ENCODE data around the gene VSTM2L.

The VSTM2L gene

DNA sequence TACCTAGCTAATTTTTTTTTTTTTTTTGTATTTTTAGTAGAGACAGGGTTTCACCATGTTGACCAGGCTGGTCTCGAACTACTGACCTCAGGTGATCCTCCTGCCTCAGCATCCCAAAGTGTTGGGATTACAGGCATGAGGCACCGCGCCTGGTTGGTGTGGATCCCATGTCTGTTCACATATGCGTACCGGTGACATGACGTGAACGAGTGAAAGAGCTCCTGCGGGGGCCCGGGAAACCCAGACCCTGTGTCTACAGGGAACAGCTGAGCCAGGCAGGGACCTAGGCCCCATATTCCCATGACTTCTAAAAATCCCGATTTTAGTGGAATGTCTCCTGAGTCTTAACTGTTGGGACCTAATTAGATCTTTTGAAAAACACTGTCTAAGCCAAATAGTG, 33.1 kb downstream of the VSTM2L start:
- no peak for DNase-seq (ENCODE audit: low read depth in 2 of 3, low spot score in 1 of 3)

DNA sequence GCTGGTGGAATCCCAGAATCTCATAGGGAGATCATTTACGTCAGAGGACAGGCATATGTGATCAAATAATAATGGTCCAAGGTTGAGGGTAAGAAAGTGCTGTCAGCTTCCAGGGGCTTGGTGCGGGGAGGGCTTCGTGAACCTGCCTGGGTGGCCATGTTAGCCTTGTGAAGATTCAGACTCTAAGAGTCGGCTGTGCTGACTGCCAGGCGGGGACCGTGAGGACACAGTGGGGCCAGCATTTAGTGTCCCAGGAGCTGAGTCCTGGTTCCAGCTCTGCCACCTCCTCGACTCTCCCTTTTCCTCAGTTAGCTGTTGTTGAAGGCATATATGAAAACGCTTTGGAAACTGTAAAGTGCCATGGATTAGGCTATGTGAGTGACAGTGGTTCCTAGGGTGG, 33.5 kb downstream of the VSTM2L start:
- no peak for DNase-seq (ENCODE audit: low read depth in 2 of 3, low spot score in 1 of 3)

- no peak for DNase-seq (ENCODE audit: low read depth in 2 of 3, low spot score in 1 of 3)
Observed at GRCh38 chr20:37937686-37938085, 34.8 kb downstream of the VSTM2L start.

- no peak for DNase-seq (ENCODE audit: low read depth in 2 of 3, low spot score in 1 of 3)
Observed at GRCh38 chr20:37938181-37938750, 35.3 kb downstream of the VSTM2L start.

DNA sequence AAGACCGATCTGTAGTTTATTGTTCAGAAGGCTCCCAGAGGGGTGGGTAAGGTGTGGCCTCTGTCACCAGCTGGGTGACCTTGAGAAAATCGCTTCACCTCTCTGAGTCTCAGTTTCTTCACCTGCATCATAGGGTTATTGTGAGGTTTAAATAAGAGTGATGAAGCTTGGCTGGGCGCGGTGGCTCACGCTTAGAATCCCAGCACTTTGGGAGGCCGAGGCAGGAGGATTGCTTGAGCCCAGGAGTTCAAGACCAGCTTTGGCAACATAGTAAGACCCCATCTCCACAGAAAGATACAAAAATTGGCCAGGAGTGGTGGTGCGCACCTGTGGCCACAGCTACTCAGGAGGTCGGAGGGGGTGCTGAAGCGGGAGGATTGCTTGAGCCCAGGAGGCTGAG, 36.0 kb downstream of the VSTM2L start:
- DNase-seq (ENCODE audit: low read depth in 2 of 3, low spot score in 1 of 3), result no peak

GRCh38 chr20:37939701-37940560, 37.0 kb downstream of the VSTM2L start:
- DNase-seq (ENCODE audit: low read depth in 2 of 3, low spot score in 1 of 3), result no peak

GRCh38 chr20:37940858-37941257, 37.9 kb downstream of the VSTM2L start:
- no peak for DNase-seq (ENCODE audit: low read depth in 2 of 3, low spot score in 1 of 3)

GRCh38 chr20:37941332-37941731, 38.4 kb downstream of the VSTM2L start:
- DNase-seq (ENCODE audit: low read depth in 2 of 3, low spot score in 1 of 3), result no peak

DNA sequence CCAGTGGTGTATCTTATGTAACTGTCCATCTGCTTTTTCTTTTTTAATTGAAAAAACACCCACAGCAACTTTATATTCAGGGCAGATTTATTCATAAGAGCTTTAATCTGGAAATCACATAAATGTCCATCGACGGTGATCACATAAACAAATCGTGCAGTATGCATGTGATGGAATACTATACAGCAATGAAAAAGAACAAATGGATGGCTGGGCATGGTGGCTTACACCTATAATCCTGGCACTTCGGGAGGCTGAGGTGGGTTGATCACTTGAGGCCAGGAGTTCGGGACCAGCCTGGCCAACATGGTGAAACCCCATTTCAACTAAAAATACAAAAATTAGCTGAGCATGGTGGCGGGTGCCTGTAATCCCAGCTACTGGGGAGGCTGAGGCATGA, 39.1 kb downstream of the VSTM2L start:
- DNase-seq (ENCODE audit: low read depth in 2 of 3, low spot score in 1 of 3), result no peak

DNA sequence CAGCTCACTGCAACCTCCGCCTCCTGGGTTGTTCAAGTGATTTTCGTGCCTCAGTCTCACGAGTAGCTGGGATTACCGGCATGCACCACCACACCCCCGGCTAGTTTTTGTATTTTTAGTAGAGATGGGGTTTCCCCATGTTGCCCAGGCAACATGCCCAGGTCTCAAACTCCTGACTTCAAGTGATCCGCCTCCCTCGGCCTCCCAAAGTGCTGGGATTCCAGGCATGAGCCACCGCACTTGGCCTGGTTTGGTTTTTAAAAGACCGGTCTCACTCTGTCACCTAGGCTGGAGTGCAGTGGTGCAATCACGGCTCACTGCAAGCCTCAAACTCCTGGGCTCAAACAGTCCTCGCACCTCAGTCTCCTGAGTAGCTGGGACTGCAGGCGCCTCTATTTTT, 40.1 kb downstream of the VSTM2L start:
- DNase-seq (ENCODE audit: low read depth in 2 of 3, low spot score in 1 of 3), result no peak

GRCh38 chr20:37943501-37944455, 40.9 kb downstream of the VSTM2L start:
- no peak for DNase-seq (ENCODE audit: low read depth in 2 of 3, low spot score in 1 of 3)

DNA sequence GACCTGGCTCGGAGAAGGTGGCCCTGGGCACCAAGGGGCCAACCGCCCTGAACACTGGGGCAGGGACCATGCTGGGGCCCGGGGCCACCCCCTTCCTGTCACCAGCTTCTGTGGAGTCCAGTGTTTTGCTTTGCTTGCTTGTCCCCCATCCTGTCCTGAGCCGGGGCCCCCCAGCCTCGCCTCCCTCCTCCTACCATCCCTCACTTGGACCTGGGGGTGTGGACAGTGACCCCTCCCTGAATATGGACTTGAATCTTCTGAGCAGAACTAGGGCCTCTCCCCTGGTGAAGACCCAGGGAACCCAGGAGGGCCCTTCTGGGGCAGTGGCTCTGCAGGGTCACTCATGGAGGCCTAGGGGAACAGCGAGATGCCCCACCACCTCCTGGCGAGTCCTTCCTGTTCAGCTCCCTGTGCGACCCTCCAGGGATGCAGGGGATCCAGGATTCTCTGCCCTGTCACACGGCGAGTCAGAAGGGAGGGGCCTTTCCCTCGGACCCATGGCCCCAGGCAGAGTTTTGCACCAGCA, 41.6 kb downstream of the VSTM2L start:
- DNase-seq (ENCODE audit: low read depth in 2 of 3, low spot score in 1 of 3), result no peak

- no peak for DNase-seq (ENCODE audit: low read depth in 2 of 3, low spot score in 1 of 3)
Observed at GRCh38 chr20:37945091-37945547, 42.2 kb downstream of the VSTM2L start.

GRCh38 chr20:37946946-37947345, 44.0 kb downstream of the VSTM2L start:
- DNase-seq (ENCODE audit: low read depth in 2 of 3, low spot score in 1 of 3), result no peak

DNA sequence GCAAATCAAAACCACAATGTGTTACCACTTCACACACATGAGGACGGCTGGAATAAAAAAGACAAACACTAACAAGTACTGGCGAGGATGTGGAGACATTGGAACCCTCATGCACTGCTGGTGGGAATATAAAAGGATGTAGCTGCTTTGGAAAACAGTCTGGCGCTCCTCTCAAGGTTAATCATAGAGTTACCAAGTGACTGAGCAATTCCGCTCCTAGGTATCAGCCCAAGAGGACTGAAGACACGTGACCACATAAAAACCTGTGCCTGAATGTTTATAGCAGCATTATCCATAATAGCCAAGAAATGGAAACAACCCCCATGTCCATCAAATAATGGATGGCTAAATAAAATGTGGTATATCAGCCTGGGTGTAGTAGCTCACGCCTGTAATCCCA, 45.0 kb downstream of the VSTM2L start:
- no peak for DNase-seq (ENCODE audit: low read depth in 2 of 3, low spot score in 1 of 3)

DNA sequence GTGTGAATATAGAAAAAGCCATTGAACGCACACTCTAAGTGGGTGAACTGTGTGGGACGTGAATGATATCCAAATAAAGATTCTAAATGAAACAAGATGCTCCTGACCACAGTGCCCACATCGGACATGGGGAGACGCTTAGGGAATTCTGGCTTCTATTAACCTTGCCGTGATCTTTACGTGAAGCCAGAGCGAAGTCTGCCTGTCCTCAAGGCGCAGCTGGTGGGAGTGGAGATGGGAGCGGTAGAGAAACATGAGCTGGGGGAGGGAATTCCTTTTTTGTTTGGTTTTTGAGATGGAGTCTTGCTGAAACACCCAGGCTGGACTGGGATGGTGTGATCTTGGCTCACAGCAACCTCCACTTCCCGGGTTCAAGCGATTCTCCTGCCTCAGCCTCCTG, 46.0 kb downstream of the VSTM2L start:
- DNase-seq (ENCODE audit: low read depth in 2 of 3, low spot score in 1 of 3), result no peak

GRCh38 chr20:37954190-37954589, 51.3 kb downstream of the VSTM2L start:
- no peak for DNase-seq (ENCODE audit: low read depth in 2 of 3, low spot score in 1 of 3)

DNA sequence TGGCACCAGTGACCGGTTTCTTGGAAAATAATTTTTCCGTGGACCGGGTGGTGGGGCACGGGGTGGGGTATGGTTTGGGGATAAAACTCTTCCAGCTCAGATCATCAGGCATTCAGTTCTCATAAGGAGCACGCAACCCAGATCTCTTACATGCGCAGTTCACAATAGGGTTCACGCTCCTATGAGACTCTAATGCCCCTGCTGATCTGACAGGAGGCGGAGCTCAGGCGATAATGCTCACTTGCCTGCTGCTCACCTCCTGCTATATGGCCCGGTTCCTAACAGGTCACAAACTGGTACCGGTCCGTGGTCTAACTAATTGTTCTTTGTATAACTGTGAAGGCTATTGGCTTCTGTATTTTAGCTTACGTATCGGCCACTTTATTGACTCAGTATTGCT, 51.7 kb downstream of the VSTM2L start:
- DNase-seq (ENCODE audit: low read depth in 2 of 3, low spot score in 1 of 3), result no peak

- no peak for DNase-seq (ENCODE audit: low read depth in 2 of 3, low spot score in 1 of 3)
Observed at GRCh38 chr20:37955511-37955910, 52.6 kb downstream of the VSTM2L start.

GRCh38 chr20:37956107-37956585, 53.2 kb downstream of the VSTM2L start:
- no peak for DNase-seq (ENCODE audit: low read depth in 2 of 3, low spot score in 1 of 3)

GRCh38 chr20:37958856-37959520, 56.1 kb downstream of the VSTM2L start:
- DNase-seq (ENCODE audit: low read depth in 2 of 3, low spot score in 1 of 3), result no peak

Measured in stimulated activated CD4-positive, alpha-beta T cell treated with anti-CD3 and anti-CD28 coated beads, Interleukin-12 subunit alpha, Interleukin-12 subunit beta, amount 100 ng/mL, for 48 hours (primary cell).